DND-41 (cell line): ENCODE results near the gene FCGBP.

Source experiments
- ATAC-seq: fragments of 200-7000 bp; cut with Tn5 transposase; 3 replicates; pipeline ENCODE4 v1.9.1; 2021; ENCODE audit warnings: low read depth; ENCODE audit not compliant: insufficient read depth
- DNase-seq: peaks from one replicate; pipeline ENCODE4 v3.0.0-alpha.2; 2020
- H2AFZ ChIP-seq: 2 replicates; pipeline ENCODE4 v1.6.0; 2012; ENCODE audit warnings: low read depth, low read length
- H3K27ac ChIP-seq: 2 replicates; pipeline ENCODE4 v1.5.1; 2012; ENCODE audit warnings: low read length, inconsistent platforms
- H3K27me3 ChIP-seq: fragments of 200-600 bp; sonication (generic); 2 replicates; pipeline ENCODE4 v1.6.0; 2012; ENCODE audit warnings: low read length, mild to moderate bottlenecking, inconsistent platforms; ENCODE audit not compliant: insufficient read depth, poor library complexity
- H3K36me3 ChIP-seq: 2 replicates; pipeline ENCODE4 v1.5.1; 2012; ENCODE audit warnings: low read length, inconsistent platforms; ENCODE audit not compliant: insufficient read depth
- H3K4me1 ChIP-seq: 2 replicates; pipeline ENCODE4 v1.5.1; 2012; ENCODE audit warnings: mild to moderate bottlenecking, low read length; ENCODE audit not compliant: insufficient read depth
- H3K4me2 ChIP-seq: 2 replicates; pipeline ENCODE4 v1.6.0; 2012; ENCODE audit warnings: mild to moderate bottlenecking, moderate library complexity, low read length, inconsistent platforms; ENCODE audit not compliant: insufficient read depth
- H3K4me3 ChIP-seq, 2 experiments: fragments of 200-600 bp in 1 of 2; shearing (Covaris generic) in 1 of 2; 2 replicates each; pipeline ENCODE4 v1.5.1; 2012 to 2016; ENCODE audit warnings: inconsistent platforms in 2 of 2, low read length in 2 of 2, mild to moderate bottlenecking in 2 of 2, low read depth in 1 of 2, moderate library complexity in 1 of 2
- H3K79me2 ChIP-seq: 2 replicates; pipeline ENCODE4 v1.6.0; 2012; ENCODE audit warnings: low read length, inconsistent platforms; ENCODE audit not compliant: insufficient read depth
- H3K9ac ChIP-seq: 2 replicates; pipeline ENCODE4 v1.6.0; 2012; ENCODE audit warnings: low read depth, mild to moderate bottlenecking, inconsistent platforms, low read length, moderate library complexity
- H3K9me3 ChIP-seq: 2 replicates; pipeline ENCODE4 v1.5.1; 2012; ENCODE audit warnings: low read length, moderate library complexity, mild to moderate bottlenecking, inconsistent platforms; ENCODE audit not compliant: insufficient read depth, severe bottlenecking
- H4K20me1 ChIP-seq: 2 replicates; pipeline ENCODE4 v1.6.0; 2012; ENCODE audit warnings: low read length; ENCODE audit not compliant: insufficient read depth
- EZH2 ChIP-seq: IDR thresholded peaks from 3 replicates; pipeline ENCODE4 v1.6.1; 2012; ENCODE audit warnings: borderline replicate concordance, low read depth, mild to moderate bottlenecking, moderate library complexity, low read length, inconsistent platforms; ENCODE audit not compliant: severe bottlenecking
- TF ChIP-seq, protein P1 (sequence below): IDR thresholded peaks from 2 replicates; pipeline ENCODE4 v1.5.1; 2012; ENCODE audit warnings: borderline replicate concordance, low read length, moderate library complexity, mild to moderate bottlenecking; ENCODE audit not compliant: poor library complexity, severe bottlenecking; ENCODE audit errors: extremely low read depth

FCGBP gene

GRCh38 chr19:39926170-39926760 is 8.2 kb downstream of the FCGBP start:
- TF ChIP-seq EZH2: no peak
- TF ChIP-seq, protein P1, sequence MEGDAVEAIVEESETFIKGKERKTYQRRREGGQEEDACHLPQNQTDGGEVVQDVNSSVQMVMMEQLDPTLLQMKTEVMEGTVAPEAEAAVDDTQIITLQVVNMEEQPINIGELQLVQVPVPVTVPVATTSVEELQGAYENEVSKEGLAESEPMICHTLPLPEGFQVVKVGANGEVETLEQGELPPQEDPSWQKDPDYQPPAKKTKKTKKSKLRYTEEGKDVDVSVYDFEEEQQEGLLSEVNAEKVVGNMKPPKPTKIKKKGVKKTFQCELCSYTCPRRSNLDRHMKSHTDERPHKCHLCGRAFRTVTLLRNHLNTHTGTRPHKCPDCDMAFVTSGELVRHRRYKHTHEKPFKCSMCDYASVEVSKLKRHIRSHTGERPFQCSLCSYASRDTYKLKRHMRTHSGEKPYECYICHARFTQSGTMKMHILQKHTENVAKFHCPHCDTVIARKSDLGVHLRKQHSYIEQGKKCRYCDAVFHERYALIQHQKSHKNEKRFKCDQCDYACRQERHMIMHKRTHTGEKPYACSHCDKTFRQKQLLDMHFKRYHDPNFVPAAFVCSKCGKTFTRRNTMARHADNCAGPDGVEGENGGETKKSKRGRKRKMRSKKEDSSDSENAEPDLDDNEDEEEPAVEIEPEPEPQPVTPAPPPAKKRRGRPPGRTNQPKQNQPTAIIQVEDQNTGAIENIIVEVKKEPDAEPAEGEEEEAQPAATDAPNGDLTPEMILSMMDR: no peak
- no peak overlapping the region for H2AFZ ChIP-seq
- H3K4me3 ChIP-seq: no peak overlapping the region
- no peaks in the 10 kb centered on the region for H3K9me3 ChIP-seq
- no peak overlapping the region for H3K4me2 ChIP-seq
- ATAC-seq (no peak), DNase-seq (no peak)
- no peaks in the 10 kb centered on the region for H4K20me1 ChIP-seq
- no peak overlapping the region for H3K9ac ChIP-seq
- H3K79me2 ChIP-seq: no peaks in the 10 kb centered on the region
- H3K4me1 ChIP-seq: no peaks in the 10 kb centered on the region
- no peak overlapping the region for H3K27ac ChIP-seq
- H3K36me3 ChIP-seq: no peaks in the 10 kb centered on the region
- no peaks in the 10 kb centered on the region for H3K27me3 ChIP-seq

DNA sequence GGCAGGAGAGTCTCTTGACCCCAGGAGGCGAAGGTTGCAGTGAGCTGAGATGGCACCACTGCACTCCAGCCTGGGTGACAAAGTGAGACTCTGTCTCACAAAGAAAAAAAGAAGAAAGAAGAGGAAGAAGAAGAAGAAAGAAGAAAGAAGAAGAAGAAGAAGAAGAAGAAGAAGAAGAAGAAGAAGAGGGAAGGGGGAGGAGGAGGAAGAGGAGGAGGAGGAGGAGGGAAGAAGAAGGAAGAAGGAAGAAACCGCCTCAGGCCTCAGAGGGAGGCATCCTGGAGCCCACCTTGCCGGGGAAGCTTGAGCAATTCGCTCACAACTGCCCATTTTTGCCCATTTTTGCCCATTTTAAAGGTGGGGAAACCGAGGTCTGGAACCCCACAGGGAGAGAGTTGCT is 9.5 kb downstream of the FCGBP start:
- Histone ChIP-seq H3K4me2 (no peak overlapping the region), H3K27me3 (no peaks in the 10 kb centered on the region), H3K27ac (no peak overlapping the region), H3K4me1 (no peaks in the 10 kb centered on the region), H3K4me3 (no peak overlapping the region), H3K9me3 (no peaks in the 10 kb centered on the region), H2AFZ (no peak overlapping the region), H3K79me2 (no peaks in the 10 kb centered on the region), H3K9ac (no peak overlapping the region), H4K20me1 (no peaks in the 10 kb centered on the region), H3K36me3 (no peaks in the 10 kb centered on the region)
- ATAC-seq (no peak), DNase-seq (no peak)
- no peak for TF ChIP-seq EZH2

DNA sequence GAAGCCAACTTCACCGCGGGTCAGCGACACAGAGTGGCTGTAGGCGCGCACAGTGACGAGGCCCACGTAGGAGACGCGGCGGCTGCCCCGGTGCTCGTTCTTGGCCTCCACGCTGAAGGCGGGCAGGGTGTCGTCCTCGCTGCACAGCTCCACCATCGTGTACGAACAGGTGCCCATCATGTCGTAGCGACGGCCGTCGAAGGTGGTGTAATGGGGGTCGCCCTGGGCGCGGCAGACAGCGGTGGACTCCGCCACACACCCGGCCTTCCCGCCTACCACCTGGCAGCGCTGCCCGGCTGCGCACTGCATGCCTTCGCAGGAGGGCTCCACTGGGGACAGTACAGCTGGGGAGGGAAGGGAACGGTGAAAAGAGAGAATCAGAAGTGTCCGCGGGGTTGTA is 10.0 kb downstream of the FCGBP start:
- Histone ChIP-seq H2AFZ (no peak overlapping the region), H3K27me3 (no peaks in the 10 kb centered on the region), H3K9ac (no peak overlapping the region), H3K79me2 (no peaks in the 10 kb centered on the region), H3K4me3 (no peak overlapping the region), H3K4me1 (no peaks in the 10 kb centered on the region), H3K4me2 (no peak overlapping the region), H3K27ac (no peak overlapping the region), H4K20me1 (no peaks in the 10 kb centered on the region), H3K9me3 (no peaks in the 10 kb centered on the region), H3K36me3 (no peaks in the 10 kb centered on the region)
- TF ChIP-seq, protein P1: no peak
- no peak for TF ChIP-seq EZH2
- ATAC-seq: no peak
- no peak for DNase-seq

GRCh38 chr19:39923862-39924261 is 10.6 kb downstream of the FCGBP start:
- H3K79me2 ChIP-seq: no peaks in the 10 kb centered on the region
- H3K4me2 ChIP-seq: no peak overlapping the region
- DNase-seq (no peak), ATAC-seq (no peak)
- no peaks in the 10 kb centered on the region for H4K20me1 ChIP-seq
- H3K36me3 ChIP-seq: no peaks in the 10 kb centered on the region
- no peaks in the 10 kb centered on the region for H3K27me3 ChIP-seq
- TF ChIP-seq, protein P1: no peak
- no peak for TF ChIP-seq EZH2
- no peak overlapping the region for H2AFZ ChIP-seq
- H3K4me3 ChIP-seq: no peak overlapping the region
- no peaks in the 10 kb centered on the region for H3K9me3 ChIP-seq
- H3K27ac ChIP-seq: no peak overlapping the region
- H3K4me1 ChIP-seq: no peaks in the 10 kb centered on the region
- no peak overlapping the region for H3K9ac ChIP-seq
